ENCODE measurements around the gene SHH.

- TF ChIP-seq TSHZ2 (CRISPR knock-in tag; IDR thresholded peaks at IDR 0.05) (no peak), ZFP3 (CRISPR knock-in tag; IDR thresholded peaks at IDR 0.05) (no peak), ZFP30 (CRISPR knock-in tag; IDR thresholded peaks at IDR 0.05) (no peak), OSR1 (CRISPR knock-in tag; IDR thresholded peaks at IDR 0.05) (no peak), PATZ1 (CRISPR knock-in tag; IDR thresholded peaks at IDR 0.05; ENCODE audit: borderline replicate concordance) (no peak)
Measured at GRCh38 chr7:155780884-155781283, 31.4 kb downstream of the SHH start.

Measured in SK-N-SH treated with all-trans-retinoic acid at 6 μM for 48 hours (cell line).